Activated CD8-positive, alpha-beta memory T cell treated with anti-CD3 and anti-CD28 coated beads, Interleukin-2, amount 10 ng/mL, durations not matched to agents 7 days and 5 days (primary cell): ENCODE measurements around the gene EIF4A2. TPM values are rescaled to one million over a fixed set of nuclear protein-coding genes. Genes with fewer than 3 reads are reported as not detected.

ENCODE experiments used
- ATAC-seq: fragments of 150-1000 bp; cut with Tn5 transposase; one replicate; pipeline ENCODE4 v1.10.0; 2021; ENCODE audit warnings: moderate library complexity
- CTCF ChIA-PET: fragments of 350-600 bp; sonication (Branson Sonifier 250); formaldehyde crosslinking; loops from one replicate; lab custom pipeline; 2021; ENCODE audit warnings: antibody characterized with exemption; lab: Charles Lee
- DNase-seq: peaks from one replicate; pipeline ENCODE4 v3.0.0-alpha.2; 2020
- H3K27ac Mint-ChIP-seq: one replicate; pipeline ENCODE4 v1.8.0; 2021; ENCODE audit warnings: mild to moderate bottlenecking, mixed read lengths
- H3K27me3 Mint-ChIP-seq: one replicate; pipeline ENCODE4 v1.8.0; 2021; ENCODE audit warnings: mixed read lengths
- H3K36me3 Mint-ChIP-seq: one replicate; pipeline ENCODE4 v1.8.0; 2021; ENCODE audit warnings: mild to moderate bottlenecking, mixed read lengths
- H3K4me1 Mint-ChIP-seq: one replicate; pipeline ENCODE4 v1.8.0; 2021; ENCODE audit warnings: mixed read lengths
- H3K4me3 Mint-ChIP-seq: one replicate; pipeline ENCODE4 v1.8.0; 2021; ENCODE audit warnings: mild to moderate bottlenecking, moderate library complexity, mixed read lengths
- H3K9me3 Mint-ChIP-seq: one replicate; pipeline ENCODE4 v1.8.0; 2022; ENCODE audit warnings: low read depth, mixed read lengths
- total RNA-seq, 2 experiments: library from RNA; stranded (reverse); gene quantifications; one replicate each; pipeline ENCODE4 v1.2.3, GENCODE V29; 2021

EIF4A2 gene
- 100 to 1,000 TPM; 374 to 441 TPM for total RNA-seq

DNA sequence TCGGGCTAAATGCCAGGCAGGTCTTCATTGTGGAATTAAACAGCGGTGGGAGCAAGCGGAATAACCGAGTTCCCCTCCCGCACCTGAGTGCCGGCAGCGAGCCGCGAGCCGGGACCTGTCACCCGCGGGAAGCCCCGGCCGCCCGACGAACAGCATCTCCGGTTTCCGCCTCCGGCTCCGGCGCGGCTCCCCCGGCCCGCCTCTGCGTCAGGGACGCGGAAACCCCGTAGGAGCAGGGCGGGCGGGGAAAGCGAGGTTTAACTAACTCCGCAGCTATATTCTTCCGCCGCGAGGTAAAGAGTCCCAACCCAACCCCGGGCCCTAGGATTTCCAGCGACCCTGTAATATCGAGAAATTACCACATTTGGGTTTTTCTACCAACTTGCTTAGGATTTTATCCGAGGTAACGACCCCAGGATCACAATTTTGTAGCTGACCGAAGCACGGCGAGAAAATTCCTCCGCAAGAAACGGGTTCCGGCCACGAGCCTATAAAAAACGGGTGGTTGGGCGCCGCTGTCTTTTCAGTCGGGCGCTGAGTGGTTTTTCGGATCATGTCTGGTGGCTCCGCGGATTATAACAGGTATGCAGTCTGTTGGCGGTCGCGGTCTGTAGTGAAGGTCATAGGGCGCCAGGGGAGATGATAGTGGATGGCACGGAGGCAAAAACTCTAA lies at the start of gene EIF4A2:
Gene EIF4A2 (plus strand): TSS at position 520 of the 673 bp plus-strand sequence. CDS start 34 bp downstream, at position 554.
- H3K4me3 Mint-ChIP-seq, result peak within 1 kb of the TSS; percentile 100
- H3K27me3 Mint-ChIP-seq, result peaks cover 2% of the 10 kb centered on the region
- peaks cover 39% of the 10 kb centered on the region for H3K4me1 Mint-ChIP-seq
- DNase-seq, result peak; percentile 93
- CTCF ChIA-PET, result interaction anchor here (1.0 to 3.4 kb wide), 8 partner anchors 11 to 356 kb away, joined by 3 to 24 read pairs (median 6); partner anchors contain the start of gene RPL39L
- peak; percentile 71 for ATAC-seq
- H3K36me3 Mint-ChIP-seq, result peaks cover 49% of the 10 kb centered on the region
- peak within 1 kb of the TSS; percentile 100 for H3K27ac Mint-ChIP-seq
- no peaks in the 10 kb centered on the region for H3K9me3 Mint-ChIP-seq

DNA sequence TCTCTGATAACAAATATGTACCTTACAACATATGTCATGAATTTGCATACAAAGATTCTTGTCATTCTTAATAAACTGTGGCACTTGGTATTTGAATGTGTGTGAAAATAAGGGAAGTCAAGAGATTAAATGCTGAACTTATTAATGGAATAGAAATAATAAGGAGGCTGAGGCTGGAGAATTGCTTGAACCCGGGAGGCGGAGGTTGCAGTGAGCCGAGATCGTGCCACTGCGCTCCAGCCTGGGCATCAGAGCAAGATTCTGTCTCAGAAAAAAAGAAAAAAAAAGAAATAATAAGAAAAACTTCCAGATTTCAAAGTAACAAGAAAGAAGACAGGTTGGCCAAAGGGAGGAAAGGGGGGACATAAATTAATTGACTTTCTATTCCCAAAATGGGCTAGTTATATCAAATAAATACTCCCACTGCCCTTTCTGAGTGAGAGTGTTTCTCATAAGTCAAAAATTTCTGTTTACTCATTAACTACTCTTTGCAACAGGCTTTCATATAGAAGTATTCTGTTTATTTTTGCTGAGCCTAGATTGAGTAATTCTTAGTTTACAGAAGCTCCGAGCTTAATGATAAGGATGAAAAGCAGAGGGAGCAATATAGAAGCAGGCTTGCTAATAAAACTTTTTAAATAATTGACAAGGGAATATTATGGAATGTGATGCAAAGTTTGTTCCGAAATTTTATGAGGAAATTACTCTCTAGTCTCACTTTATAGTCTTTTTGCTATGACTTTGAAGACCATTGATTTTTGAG lies 40.6 kb upstream of the EIF4A2 start:
- Mint-ChIP-seq H3K4me3 (no peak overlapping the region), H3K36me3 (no peaks in the 10 kb centered on the region), H3K9me3 (no peaks in the 10 kb centered on the region), H3K27ac (no peak overlapping the region), H3K4me1 (peaks cover 2% of the 10 kb centered on the region), H3K27me3 (no peaks in the 10 kb centered on the region)
- DNase-seq (no peak), ATAC-seq (no peak)
- CTCF ChIA-PET, result no interaction called here

DNA sequence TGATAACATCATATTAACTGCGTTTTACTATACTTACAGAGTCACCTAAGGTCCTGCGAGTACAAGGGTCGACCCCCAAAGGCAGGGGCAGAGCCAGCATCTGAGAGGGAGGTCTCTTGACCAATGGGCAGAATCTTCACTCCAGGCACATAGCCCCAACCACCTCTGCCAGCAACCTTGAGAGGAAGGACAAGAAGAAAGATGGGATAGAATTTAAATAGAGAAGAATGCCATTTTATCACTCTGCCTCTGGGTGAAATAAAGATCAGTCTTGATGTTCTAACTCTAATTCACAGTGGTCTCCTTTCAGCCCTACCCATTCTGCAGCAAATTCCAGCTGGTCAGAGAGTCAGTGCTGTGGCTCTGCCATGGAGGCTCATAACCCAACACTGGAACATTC lies 39.7 kb upstream of the EIF4A2 start:
- Mint-ChIP-seq H3K4me1 (peaks cover 2% of the 10 kb centered on the region), H3K36me3 (no peaks in the 10 kb centered on the region)

DNA sequence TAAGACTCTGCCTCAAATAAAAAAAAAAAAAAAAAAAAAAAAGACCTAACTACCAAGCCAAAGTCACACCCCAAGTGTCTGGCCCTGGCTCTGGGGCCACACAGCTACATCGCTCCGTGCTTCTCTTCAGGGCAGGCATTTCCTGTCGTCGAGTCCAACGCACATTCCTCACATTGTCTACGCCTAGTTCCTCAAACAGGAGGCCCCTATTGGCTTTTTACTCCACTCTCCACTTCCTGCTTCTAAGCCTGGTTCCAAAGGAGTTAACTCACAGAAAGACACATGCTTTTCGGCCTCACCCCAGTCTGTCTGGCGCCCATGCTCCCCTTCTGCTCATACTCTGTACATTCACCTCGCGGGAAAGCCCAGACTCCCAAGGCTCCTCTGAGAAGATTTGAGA lies 37.4 kb upstream of the EIF4A2 start:
- no peak for ATAC-seq

More for the DNA sequence above, 39.7 kb upstream of the EIF4A2 start:
- CTCF ChIA-PET, result no interaction called here
- Mint-ChIP-seq H3K9me3 (no peaks in the 10 kb centered on the region), H3K27ac (no peak overlapping the region), H3K27me3 (no peaks in the 10 kb centered on the region), H3K4me3 (no peak overlapping the region)
- ATAC-seq, result no peak
- no peak for DNase-seq

DNA sequence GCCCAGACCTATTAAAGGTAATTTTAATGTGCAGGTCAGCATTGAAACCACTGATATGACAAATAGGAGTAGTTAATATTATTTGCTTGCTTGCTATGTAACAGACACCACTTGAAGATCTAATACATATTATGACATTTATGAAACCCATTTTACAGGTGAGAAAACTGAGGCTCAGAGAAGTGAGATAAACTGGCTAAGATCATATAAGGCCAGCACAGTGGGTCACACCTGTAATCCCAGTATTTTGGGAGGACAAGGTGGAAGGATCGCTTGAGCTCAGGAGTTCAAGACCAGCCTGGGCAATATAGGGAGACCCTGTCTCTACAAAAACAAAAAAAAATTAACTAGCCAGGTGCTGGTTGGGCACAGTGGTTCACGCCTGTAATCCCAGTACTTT lies 33.1 kb upstream of the EIF4A2 start:
- no peaks in the 10 kb centered on the region for H3K36me3 Mint-ChIP-seq
- H3K27ac Mint-ChIP-seq, result no peak overlapping the region
- CTCF ChIA-PET, result no interaction called here
- H3K4me3 Mint-ChIP-seq, result no peak overlapping the region
- DNase-seq (no peak), ATAC-seq (no peak)
- no peaks in the 10 kb centered on the region for H3K9me3 Mint-ChIP-seq
- H3K4me1 Mint-ChIP-seq, result peaks cover 6% of the 10 kb centered on the region
- no peaks in the 10 kb centered on the region for H3K27me3 Mint-ChIP-seq

More for the DNA sequence above, 37.4 kb upstream of the EIF4A2 start:
- no peaks in the 10 kb centered on the region for H3K36me3 Mint-ChIP-seq
- no peak for DNase-seq
- no peaks in the 10 kb centered on the region for H3K27me3 Mint-ChIP-seq
- CTCF ChIA-PET, result no interaction called here
- H3K27ac Mint-ChIP-seq, result no peak overlapping the region
- no peaks in the 10 kb centered on the region for H3K9me3 Mint-ChIP-seq
- no peak overlapping the region for H3K4me3 Mint-ChIP-seq
- H3K4me1 Mint-ChIP-seq, result peaks cover 2% of the 10 kb centered on the region

DNA sequence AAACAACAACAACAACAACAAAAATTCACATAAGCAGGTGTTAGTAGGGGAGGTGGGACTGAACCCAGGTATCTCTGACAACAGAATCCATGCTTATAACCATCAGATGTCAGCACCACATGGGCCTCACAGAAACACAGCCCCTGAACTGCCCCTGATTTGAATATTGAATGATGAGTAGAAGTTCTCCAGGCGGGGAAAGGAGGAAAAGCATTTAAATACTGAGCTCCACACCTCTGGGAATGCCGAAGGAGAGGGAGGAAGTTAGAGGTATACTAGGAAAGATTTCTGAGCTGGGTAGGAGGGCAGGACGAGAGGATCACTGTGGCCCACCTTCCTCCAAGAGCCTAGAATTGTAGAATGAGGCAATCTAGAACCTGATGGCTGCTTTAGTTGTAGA lies 31.9 kb upstream of the EIF4A2 start:
- Mint-ChIP-seq H3K27ac (no peak overlapping the region), H3K27me3 (no peaks in the 10 kb centered on the region), H3K9me3 (no peaks in the 10 kb centered on the region), H3K4me3 (no peak overlapping the region), H3K36me3 (no peaks in the 10 kb centered on the region), H3K4me1 (peaks cover 4% of the 10 kb centered on the region)
- CTCF ChIA-PET, result no interaction called here
- no peak for ATAC-seq
- no peak for DNase-seq

DNA sequence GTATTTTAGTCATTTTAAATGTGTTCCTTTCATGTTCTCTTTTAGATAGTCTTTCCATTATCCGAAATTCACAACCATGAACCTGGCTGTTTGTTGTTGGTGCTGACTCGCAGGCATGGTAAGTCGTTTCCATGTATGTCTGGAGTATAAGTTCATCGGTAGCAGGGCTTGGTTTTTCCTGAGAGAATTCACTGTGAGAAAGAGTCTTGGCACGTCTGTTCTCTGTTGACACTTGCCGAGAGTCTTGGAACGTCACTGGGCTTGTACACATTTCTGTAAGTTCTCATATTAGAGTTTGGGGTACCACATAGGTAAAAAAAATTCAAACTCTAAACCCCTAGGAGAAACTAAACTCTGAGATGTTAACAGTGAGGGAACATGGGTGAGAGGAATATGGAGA lies 29.4 kb upstream of the EIF4A2 start:
- Mint-ChIP-seq H3K27me3 (no peaks in the 10 kb centered on the region), H3K27ac (no peak overlapping the region), H3K4me1 (peaks cover 4% of the 10 kb centered on the region), H3K9me3 (no peaks in the 10 kb centered on the region), H3K36me3 (no peaks in the 10 kb centered on the region), H3K4me3 (no peak overlapping the region)
- DNase-seq (no peak), ATAC-seq (no peak)
- CTCF ChIA-PET, result no interaction called here

DNA sequence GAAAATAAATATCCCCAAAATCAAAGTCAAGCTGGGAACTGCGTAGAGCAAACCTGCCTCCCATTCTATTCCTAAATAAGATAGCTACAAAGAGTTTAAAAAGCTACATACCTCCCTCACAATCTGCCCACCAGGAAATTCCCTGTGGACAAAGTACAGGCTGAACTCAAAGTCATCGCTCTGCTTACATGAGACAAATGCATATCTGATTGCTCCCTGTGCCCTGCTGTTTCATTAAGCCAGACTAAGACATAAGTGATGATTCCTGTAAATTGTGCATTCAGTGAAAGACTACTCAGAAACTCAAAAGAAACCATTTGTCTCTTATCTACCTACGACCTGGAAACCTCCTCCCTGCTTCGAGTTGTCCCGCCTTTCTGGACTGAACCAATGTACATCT lies 28.5 kb upstream of the EIF4A2 start:
- Mint-ChIP-seq H3K4me1 (peaks cover 4% of the 10 kb centered on the region), H3K27ac (no peak overlapping the region), H3K4me3 (no peak overlapping the region), H3K36me3 (no peaks in the 10 kb centered on the region), H3K27me3 (no peaks in the 10 kb centered on the region), H3K9me3 (no peaks in the 10 kb centered on the region)
- CTCF ChIA-PET, result no interaction called here
- ATAC-seq, result no peak
- DNase-seq, result no peak

DNA sequence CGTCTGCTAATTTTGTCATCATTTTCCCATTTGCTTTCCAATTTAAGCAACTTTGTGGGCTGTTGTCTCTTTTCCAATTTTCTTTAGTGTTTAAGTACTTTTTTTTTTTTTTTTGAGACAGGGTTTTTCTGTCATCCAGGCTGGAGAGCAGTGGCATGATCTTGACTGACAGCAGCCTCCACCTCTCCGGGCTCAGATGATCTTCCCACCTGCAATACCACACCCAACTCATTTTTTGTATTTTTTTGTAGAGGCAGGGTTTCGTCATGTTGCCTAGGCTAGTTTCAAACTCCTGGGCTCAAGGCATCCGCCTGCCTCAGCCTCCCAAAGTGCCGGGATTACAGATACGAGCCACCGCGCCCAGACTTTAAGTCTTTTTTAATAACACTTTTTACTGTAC lies 26.2 kb upstream of the EIF4A2 start:
- CTCF ChIA-PET, result interaction anchor here (0.6 to 0.7 kb wide), 2 partner anchors 16 to 804 kb away, joined by 3 read pairs; no protein-coding TSS in a partner anchor
- no peaks in the 10 kb centered on the region for H3K27me3 Mint-ChIP-seq

DNA sequence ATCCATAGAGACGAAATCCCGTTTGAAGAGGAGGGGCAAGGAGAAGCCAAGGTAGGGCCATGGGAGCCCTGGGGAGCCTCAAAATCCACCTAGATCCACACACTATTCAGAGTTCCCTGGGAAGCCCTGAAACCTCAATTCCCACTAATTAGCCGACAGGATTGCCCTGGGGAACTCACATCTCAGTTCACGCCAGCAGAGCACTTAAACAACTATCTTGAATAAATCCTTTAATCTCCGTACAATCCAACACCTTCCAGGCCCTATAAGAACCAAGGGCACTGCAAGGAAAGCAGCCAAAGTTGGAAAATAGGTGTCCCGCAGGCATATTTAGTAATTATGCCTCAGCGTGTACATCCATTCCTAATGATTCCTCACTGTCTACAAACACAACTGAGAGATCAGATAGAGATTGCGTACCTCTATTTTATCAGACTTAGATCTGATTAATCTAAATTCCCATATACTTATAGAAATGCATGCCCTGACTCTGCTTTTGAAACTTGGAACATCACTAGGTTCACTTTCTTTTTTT lies 25.6 kb upstream of the EIF4A2 start:
- no peak for DNase-seq
- peaks cover 4% of the 10 kb centered on the region for H3K4me1 Mint-ChIP-seq
- ATAC-seq, result no peak
- no peaks in the 10 kb centered on the region for H3K36me3 Mint-ChIP-seq
- CTCF ChIA-PET, result no interaction called here
- no peaks in the 10 kb centered on the region for H3K9me3 Mint-ChIP-seq
- no peaks in the 10 kb centered on the region for H3K27me3 Mint-ChIP-seq
- no peak overlapping the region for H3K4me3 Mint-ChIP-seq
- H3K27ac Mint-ChIP-seq, result no peak overlapping the region

More for the DNA sequence above, 26.2 kb upstream of the EIF4A2 start:
- Mint-ChIP-seq H3K9me3 (no peaks in the 10 kb centered on the region), H3K36me3 (no peaks in the 10 kb centered on the region), H3K4me1 (peaks cover 4% of the 10 kb centered on the region), H3K4me3 (no peak overlapping the region), H3K27ac (no peak overlapping the region)
- ATAC-seq (no peak), DNase-seq (no peak)

DNA sequence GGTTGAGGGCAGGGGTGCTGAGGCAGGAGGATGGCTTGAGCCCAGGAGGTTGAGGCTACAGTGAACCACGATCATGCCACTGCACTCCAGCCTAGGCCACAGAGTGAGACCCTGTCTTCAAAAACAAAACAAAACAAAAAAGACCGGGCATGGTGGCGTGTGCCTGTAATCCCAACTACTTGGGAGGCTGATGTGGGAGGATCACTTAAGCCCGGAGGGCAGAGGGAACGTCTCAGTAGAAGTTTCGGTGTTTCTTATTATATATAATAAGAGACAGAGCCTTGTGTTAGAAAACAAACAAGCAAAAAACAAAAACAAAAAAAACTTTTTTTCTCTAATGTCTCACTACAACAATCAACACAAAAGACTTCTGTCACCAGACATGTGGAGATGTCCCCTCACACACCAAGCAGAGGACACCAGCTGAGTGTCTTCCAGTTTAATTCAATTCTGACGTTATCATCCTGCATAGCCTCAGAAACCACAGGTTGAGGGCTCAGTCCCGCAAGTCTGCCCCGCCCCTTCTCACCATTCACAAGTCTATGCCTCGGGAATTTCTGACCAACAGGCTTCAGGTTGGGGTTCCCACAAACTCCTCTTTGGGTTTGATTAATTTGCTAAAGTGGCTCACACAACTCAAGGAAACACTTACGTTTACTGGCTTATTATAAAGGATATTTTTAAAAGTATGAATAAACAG lies 24.0 kb upstream of the EIF4A2 start:
- no peak overlapping the region for H3K4me3 Mint-ChIP-seq
- CTCF ChIA-PET, result interaction anchor here (0.6 kb wide), 1 partner anchor 85 kb away, joined by 3 read pairs; no protein-coding TSS in a partner anchor
- H3K27ac Mint-ChIP-seq, result no peak overlapping the region
- no peaks in the 10 kb centered on the region for H3K36me3 Mint-ChIP-seq
- H3K27me3 Mint-ChIP-seq, result no peaks in the 10 kb centered on the region
- no peaks in the 10 kb centered on the region for H3K9me3 Mint-ChIP-seq
- ATAC-seq (no peak), DNase-seq (no peak)
- no peaks in the 10 kb centered on the region for H3K4me1 Mint-ChIP-seq

DNA sequence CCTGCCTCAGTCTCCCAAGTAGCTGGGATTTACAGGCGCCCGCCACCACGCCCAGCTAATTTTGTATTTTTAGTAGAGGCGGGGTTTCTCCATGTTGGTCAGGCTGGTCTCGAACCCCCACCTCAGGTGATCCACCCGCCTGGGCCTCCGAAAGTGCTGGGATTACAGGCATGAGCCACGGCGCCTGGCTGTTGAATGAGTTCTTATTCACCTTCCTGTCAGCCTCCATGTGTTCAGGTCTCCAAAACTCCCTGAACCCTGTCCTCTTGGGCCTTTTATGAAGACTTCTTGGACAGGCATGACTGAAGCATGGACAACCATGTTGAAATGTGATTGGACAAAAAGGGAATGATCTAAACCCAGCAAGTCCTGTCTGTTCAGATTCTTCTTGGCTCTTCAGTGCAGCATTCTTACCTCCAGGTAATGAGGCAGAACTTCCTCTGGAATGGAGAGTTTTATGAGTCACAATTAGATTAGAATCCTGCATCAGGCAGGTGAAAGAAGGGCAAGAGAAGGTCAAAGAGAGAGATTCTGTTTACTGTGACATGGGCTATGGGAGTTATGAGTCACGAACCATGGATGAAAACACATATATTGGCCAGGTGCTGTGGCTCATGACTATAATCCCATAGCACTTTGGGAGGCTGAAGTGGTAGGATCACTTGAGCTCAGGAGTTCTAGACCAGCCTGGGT lies 23.1 kb upstream of the EIF4A2 start:
- no peak for DNase-seq
- H3K4me1 Mint-ChIP-seq, result no peaks in the 10 kb centered on the region
- no peaks in the 10 kb centered on the region for H3K27me3 Mint-ChIP-seq
- H3K27ac Mint-ChIP-seq, result no peak overlapping the region
- no peaks in the 10 kb centered on the region for H3K36me3 Mint-ChIP-seq
- H3K9me3 Mint-ChIP-seq, result no peaks in the 10 kb centered on the region
- CTCF ChIA-PET, result interaction anchor here (0.9 kb wide), 1 partner anchor 144 kb away, joined by 3 read pairs; no protein-coding TSS in a partner anchor
- ATAC-seq, result no peak
- no peak overlapping the region for H3K4me3 Mint-ChIP-seq
